Lung (tissue), 12 donors: ENCODE data around the gene ARHGDIG. TPM values are rescaled to one million over a fixed set of nuclear protein-coding genes. Genes with fewer than 3 reads are reported as not detected.

ENCODE experiments used
- ATAC-seq: fragments of 200-7000 bp; cut with Tn5 transposase; one replicate; pipeline ENCODE4 v1.9.1; 2020; ENCODE audit warnings: moderate number of reproducible peaks; ENCODE audit not compliant: insufficient read depth, low FRiP score
- DNase-seq, 3 donors: peaks; one replicate each; pipeline ENCODE4 v3.0.0-alpha.2; 2013 to 2017
- H3K27ac ChIP-seq, 2 donors: one replicate each; pipeline ENCODE4 v1.5.1; 2013; ENCODE audit warnings: mild to moderate bottlenecking in 2 of 2, moderate library complexity in 2 of 2, control low read depth in 1 of 2, inconsistent platforms in 1 of 2, low read depth in 1 of 2, low read length in 1 of 2
- H3K27me3 ChIP-seq, 3 donors: one replicate each; pipeline ENCODE4 v1.5.1; 2013; ENCODE audit warnings: low read length in 2 of 3; ENCODE audit not compliant: control insufficient read depth in 3 of 3, insufficient read depth in 3 of 3
- H3K36me3 ChIP-seq, 4 donors: one replicate each; pipeline ENCODE4 v1.5.1; 2013; ENCODE audit warnings: low read length in 4 of 4, mild to moderate bottlenecking in 1 of 4, moderate library complexity in 1 of 4; ENCODE audit not compliant: control insufficient read depth in 4 of 4, insufficient read depth in 4 of 4
- H3K4me1 ChIP-seq, 5 donors: one replicate each; pipeline ENCODE4 v1.5.1; 2013; ENCODE audit warnings: low read length in 5 of 5, mild to moderate bottlenecking in 2 of 5, moderate library complexity in 1 of 5; ENCODE audit not compliant: control insufficient read depth in 5 of 5, insufficient read depth in 5 of 5
- H3K4me3 ChIP-seq: one replicate; pipeline ENCODE4 v1.5.1; 2013; ENCODE audit warnings: mild to moderate bottlenecking, control low read depth, moderate library complexity
- H3K9ac ChIP-seq, 2 donors: one replicate each; pipeline ENCODE4 v1.5.1; 2013; ENCODE audit warnings: low read length in 2 of 2, control low read depth in 1 of 2; ENCODE audit not compliant: insufficient read depth in 1 of 2
- H3K9me3 ChIP-seq, 4 donors: one replicate each; pipeline ENCODE4 v1.5.1; 2013; ENCODE audit warnings: low read length in 3 of 4, mild to moderate bottlenecking in 1 of 4, moderate library complexity in 1 of 4; ENCODE audit not compliant: control insufficient read depth in 4 of 4, insufficient read depth in 3 of 4
- WGBS, 2 donors: extraction: QIAGEN DNeasy Blood & Tissue Kit; methylation state at CpG; one replicate each; pipeline ENCODE4 v1.1.7; 2013; 5-methylcytosine and 5-hydroxymethylcytosine counted together
- polyA plus RNA-seq, 2 donors: library from polyadenylated mRNA; stranded (reverse); fragments of 200-250 nt; gene quantifications; one replicate each; pipeline ENCODE4 v1.2.1, GENCODE V29; 2013
- total RNA-seq, 2 donors: library from RNA; depleted of rRNA in 1 of 2; stranded (reverse); fragments of >200 nt in 1 of 2; gene quantifications; one replicate each; pipeline ENCODE4 v1.2.1, GENCODE V29; 2014 to 2021
- TF ChIP-seq, protein P1 (sequence below): IDR thresholded peaks from 2 replicates; pipeline ENCODE4 v1.5.1; 2012; ENCODE audit warnings: mild to moderate bottlenecking; ENCODE audit errors: control extremely low read depth, extremely low read depth
- donor health status: control.
- donor health status: control.
- donor health status: Bipolar disorder and iron deficiency.
- donor health status: healthy.
- donor health status: DM: yes; HTN: yes; CAD: no.

Gene ARHGDIG
- total and polyA plus RNA-seq, 4 donors, result 0.07 to 0.58 (median 0.26) TPM; not detected in 1

DNA sequence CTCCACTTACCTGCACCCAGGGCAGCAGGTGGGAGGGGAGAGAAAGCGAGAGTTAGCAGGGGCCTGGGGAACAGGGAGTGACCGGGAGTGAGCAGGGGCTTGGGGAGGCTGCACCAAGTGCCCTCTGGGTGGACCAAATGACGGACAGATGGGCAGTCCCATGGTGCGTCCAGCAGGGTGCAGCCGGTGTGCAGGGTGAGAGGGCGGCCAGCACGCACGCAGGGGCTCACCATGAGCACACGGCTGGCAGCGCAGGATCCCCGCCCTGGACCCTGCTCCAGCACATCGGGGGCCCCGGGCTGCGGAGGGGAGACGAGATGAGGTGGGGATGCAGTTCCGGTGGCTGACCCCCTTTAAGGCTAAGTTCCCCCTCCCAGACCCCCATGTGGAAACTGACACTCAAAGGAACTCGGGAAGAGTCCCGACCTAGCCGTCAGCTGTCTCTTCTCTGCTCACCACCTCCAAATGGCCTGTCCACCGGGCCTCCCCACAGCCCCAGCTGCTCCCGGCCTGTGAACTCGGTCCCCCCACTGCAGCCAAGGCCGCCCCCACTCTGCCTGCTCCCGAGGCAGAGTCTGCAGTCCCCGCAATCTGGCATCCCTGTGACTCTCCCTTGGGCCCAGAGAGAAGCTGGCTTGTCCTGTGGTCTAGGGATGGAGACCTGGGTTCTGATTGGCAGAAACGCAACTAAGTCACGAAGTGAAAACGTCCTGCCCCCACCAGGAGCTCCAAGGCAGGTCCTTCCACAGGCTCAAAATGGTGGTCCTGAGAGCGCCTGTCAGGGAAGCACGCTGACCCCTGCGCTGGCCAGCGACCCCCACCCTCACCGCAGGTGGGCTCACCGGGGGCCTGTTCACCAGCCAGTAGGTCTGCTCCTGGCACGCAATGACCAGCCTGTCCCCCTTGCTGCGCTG is 7.5 kb upstream of the ARHGDIG start:
- 74 to 85% methylated on average over 36 of the region's 36 CpGs for WGBS, 2 donors
- H3K9ac ChIP-seq, result no peak overlapping the region
- peaks cover 0 to 16% (median 0%) of the 10 kb centered on the region in 5 donors for H3K4me1 ChIP-seq
- no peak overlapping the region for H3K27ac ChIP-seq
- H3K4me3 ChIP-seq, result no peak overlapping the region
- peaks cover 3 to 23% (median 3%) of the 10 kb centered on the region in 3 donors for H3K27me3 ChIP-seq
- H3K36me3 ChIP-seq, result no peaks in the 10 kb centered on the region
- ATAC-seq (no peak), DNase-seq (no peak)
- TF ChIP-seq, protein P1, sequence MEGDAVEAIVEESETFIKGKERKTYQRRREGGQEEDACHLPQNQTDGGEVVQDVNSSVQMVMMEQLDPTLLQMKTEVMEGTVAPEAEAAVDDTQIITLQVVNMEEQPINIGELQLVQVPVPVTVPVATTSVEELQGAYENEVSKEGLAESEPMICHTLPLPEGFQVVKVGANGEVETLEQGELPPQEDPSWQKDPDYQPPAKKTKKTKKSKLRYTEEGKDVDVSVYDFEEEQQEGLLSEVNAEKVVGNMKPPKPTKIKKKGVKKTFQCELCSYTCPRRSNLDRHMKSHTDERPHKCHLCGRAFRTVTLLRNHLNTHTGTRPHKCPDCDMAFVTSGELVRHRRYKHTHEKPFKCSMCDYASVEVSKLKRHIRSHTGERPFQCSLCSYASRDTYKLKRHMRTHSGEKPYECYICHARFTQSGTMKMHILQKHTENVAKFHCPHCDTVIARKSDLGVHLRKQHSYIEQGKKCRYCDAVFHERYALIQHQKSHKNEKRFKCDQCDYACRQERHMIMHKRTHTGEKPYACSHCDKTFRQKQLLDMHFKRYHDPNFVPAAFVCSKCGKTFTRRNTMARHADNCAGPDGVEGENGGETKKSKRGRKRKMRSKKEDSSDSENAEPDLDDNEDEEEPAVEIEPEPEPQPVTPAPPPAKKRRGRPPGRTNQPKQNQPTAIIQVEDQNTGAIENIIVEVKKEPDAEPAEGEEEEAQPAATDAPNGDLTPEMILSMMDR, result no peak
- H3K9me3 ChIP-seq, result peaks cover 0 to 1% (median 0%) of the 10 kb centered on the region in 4 donors

DNA sequence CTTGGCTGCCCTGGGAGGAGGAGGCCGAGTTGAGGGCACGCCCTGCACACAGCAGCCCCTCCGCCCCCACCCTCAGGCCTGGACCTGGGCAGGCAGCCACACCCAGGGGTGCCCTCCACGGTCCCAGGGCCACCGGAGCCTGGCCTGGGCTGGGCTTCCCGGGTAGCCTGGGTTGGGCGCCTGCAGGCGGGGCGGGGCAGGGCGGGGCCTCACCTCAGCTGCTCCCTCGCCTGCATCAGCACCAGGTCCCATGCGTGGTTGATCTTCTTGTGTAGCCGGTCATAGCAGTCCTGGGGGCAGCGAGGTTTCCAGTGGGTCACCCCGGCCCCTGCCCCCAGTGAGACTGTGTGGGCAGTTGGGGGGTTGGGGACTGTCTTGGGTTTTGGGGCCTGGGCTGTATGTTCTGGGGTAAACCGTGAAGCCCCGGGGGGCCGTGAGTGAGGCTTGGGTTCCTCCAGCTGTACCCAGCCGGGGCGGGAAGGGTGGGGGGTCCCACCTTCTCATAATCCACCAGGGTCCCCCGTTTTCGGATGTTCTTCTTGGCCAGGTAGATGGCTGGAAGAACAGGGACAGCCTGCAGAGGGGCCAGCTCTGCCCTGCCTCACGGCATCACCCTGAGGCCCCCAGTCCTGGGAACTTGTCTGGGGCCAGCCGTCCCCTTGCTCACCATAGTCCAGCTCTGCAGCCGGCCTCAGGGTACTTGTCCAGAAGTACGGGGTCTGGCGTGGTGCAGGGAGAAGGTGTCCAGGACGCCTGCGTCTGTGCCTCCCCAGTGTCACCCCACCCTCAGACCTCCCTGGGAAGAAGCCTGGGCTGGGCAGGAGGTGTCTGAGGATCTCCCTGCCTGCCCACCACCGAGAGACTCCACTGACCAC is 6.6 kb upstream of the ARHGDIG start:
- Histone ChIP-seq H3K4me1 (peaks cover 0 to 11% (median 0%) of the 10 kb centered on the region in 5 donors), H3K9ac (no peak overlapping the region), H3K9me3 (peaks cover 0 to 1% (median 0%) of the 10 kb centered on the region in 4 donors), H3K36me3 (no peaks in the 10 kb centered on the region), H3K4me3 (no peak overlapping the region), H3K27me3 (peaks cover 3 to 23% (median 3%) of the 10 kb centered on the region in 3 donors), H3K27ac (no peak overlapping the region)
- ATAC-seq (no peak), DNase-seq (no peak)
- 79 to 85% methylated on average over 26 to 30 of the region's 30 CpGs for whole genome bisulfite sequencing, 2 donors
- TF ChIP-seq, protein P1, result no peak

DNA sequence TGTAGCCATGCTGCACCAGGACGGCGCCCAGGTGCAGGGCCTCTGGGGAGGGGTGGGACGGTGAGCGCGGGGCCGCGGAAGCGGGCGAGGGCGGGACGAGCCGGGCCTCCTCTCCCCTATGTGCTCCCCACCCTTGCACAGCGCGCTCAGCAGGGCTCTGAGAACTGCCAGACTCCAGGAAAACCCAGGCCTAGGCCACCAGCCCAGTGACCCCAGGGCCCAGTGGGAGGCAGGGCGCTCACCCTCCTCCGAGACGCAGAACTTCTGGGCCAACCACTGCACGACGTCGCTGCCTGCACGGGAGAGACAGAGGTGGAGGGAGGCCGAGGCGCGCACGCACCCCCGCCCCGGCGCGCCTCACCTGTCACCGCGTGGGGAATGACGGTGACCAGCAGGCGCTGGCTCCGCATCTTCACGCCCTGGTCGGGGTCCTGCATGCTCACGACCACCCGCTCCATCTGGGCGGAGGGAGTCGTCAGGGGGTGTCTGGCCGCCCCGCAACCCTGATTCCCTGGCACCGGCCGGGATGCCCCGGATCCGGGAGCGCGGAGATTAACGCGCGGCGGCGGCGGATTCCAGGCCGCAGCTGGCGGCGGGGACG is 5.2 kb upstream of the ARHGDIG start:
- Histone ChIP-seq H3K36me3 (no peaks in the 10 kb centered on the region), H3K27ac (no peak overlapping the region), H3K9ac (no peak overlapping the region), H3K9me3 (peaks cover 0 to 1% (median 0%) of the 10 kb centered on the region in 4 donors), H3K27me3 (peaks cover 3 to 23% (median 7%) of the 10 kb centered on the region in 3 donors), H3K4me3 (peak overlapping the region; percentile 45), H3K4me1 (peaks cover 0 to 14% (median 0%) of the 10 kb centered on the region in 5 donors)
- ATAC-seq (peak; percentile 32), DNase-seq (no peak)
- WGBS, 2 donors, result 2 to 4% methylated on average over 45 to 58 of the region's 58 CpGs
- TF ChIP-seq, protein P1, result no peak
